Coronary artery (tissue), 2 donors: ENCODE results near the gene CDHR5.
A peak's percentile ranks its signal among the peaks of the same experiment; 100 is the strongest.

Experiments used
- DNase-seq: peaks from one replicate; pipeline ENCODE4 v3.0.0-alpha.2; 2017; ENCODE audit warnings: low spot score
- H3K27ac ChIP-seq, 2 donors: fragments of 200-600 bp; sonication (generic); one replicate each; pipeline ENCODE4 v1.5.1; 2016 to 2019
- H3K4me3 ChIP-seq: fragments of 200-600 bp; sonication (generic); 2 replicates; pipeline ENCODE4 v1.5.1; 2016; ENCODE audit warnings: mild to moderate bottlenecking, moderate library complexity
- TF ChIP-seq, protein P1 (sequence below): fragments of 200-600 bp; sonication (generic); IDR thresholded peaks from one replicate; pipeline ENCODE4 v1.5.1; 2019; ENCODE audit warnings: antibody characterized with exemption

The CDHR5 gene

DNA sequence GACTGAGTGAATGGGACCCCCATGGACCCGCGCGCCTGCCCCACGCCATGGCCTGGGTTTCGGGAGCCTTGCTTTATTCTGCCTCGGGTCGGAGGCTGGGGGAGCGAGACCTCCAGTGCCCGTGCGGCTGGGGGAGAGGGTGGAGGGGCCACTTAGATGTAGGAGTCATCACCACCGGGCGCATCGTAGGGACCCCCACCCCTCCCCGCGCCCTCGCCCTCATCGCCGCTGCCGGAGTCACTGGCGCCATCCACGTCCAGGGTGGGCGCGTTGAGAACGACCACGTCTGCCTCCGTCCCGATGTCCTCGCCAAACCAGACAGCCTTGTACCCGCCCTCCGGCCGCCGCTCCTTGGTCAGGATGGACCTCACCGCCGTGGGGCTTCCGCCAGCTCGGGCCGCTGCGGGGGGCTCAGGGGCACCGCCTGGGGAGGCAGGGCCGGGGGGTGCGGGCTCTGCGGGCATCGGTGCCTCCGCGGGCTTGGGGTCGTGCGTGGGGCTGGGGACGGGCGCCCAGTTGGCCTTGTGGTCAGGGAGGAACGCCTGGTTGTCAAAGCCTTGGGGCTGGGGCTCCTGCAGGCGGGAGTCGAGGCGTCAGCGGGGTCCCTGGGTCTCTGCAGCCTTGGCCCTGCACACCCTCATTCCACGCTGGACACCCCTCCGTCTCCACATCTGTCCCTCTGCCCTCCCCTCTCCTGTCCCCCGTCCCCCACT, 7.4 kb downstream of the CDHR5 start:
- TF ChIP-seq, protein P1, sequence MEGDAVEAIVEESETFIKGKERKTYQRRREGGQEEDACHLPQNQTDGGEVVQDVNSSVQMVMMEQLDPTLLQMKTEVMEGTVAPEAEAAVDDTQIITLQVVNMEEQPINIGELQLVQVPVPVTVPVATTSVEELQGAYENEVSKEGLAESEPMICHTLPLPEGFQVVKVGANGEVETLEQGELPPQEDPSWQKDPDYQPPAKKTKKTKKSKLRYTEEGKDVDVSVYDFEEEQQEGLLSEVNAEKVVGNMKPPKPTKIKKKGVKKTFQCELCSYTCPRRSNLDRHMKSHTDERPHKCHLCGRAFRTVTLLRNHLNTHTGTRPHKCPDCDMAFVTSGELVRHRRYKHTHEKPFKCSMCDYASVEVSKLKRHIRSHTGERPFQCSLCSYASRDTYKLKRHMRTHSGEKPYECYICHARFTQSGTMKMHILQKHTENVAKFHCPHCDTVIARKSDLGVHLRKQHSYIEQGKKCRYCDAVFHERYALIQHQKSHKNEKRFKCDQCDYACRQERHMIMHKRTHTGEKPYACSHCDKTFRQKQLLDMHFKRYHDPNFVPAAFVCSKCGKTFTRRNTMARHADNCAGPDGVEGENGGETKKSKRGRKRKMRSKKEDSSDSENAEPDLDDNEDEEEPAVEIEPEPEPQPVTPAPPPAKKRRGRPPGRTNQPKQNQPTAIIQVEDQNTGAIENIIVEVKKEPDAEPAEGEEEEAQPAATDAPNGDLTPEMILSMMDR, result no peak
- Histone ChIP-seq H3K4me3 (no peak overlapping the region), H3K27ac (no peak overlapping the region)
- no peak for DNase-seq

DNA sequence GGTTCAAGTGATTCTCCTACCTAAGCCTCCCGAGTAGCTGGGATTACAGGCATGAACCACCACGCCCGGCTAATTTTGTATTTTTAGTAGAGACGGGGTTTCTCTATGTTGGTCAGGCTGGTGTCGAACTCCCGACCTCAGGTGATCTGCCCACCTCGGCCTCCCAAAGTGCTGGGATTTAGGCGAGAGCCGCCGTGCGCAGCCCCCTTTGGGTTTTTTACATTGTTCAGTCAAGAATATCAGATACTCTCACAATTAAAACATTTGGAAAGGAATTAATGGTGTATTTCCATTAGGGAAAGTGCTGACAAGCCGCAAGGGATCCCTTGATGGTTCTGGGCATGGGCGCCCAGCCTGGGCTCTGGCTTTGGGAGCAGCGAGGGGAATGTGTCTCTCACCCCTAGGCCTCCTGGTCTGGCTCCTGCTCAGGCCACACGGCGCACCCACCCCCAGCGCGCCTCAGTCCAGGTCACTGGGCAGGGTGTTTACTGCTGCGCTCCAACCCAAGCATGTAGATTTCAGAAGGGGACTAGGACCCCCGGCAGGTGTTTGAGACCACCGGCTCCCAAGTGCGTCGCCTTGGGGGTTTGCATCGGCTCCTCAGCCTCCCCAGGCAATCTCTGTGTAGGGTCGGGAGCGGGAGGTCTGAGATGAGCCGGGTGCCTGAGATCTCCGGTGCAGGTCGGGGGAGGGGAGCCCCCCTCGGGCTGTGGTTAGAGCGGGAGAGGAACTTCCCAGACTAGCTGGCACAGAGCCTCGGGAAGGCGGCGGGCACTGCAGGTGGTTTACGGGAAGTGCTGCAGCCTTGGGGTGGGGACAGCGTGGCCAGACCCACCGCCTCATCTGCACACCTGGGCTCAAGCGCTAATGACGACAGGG, 8.2 kb downstream of the CDHR5 start:
- peak overlapping the region; percentile 84 for H3K4me3 ChIP-seq
- no peak for DNase-seq
- TF ChIP-seq, protein P1, result no peak
- H3K27ac ChIP-seq, result peak overlapping the region; percentile 79 to 92

DNA sequence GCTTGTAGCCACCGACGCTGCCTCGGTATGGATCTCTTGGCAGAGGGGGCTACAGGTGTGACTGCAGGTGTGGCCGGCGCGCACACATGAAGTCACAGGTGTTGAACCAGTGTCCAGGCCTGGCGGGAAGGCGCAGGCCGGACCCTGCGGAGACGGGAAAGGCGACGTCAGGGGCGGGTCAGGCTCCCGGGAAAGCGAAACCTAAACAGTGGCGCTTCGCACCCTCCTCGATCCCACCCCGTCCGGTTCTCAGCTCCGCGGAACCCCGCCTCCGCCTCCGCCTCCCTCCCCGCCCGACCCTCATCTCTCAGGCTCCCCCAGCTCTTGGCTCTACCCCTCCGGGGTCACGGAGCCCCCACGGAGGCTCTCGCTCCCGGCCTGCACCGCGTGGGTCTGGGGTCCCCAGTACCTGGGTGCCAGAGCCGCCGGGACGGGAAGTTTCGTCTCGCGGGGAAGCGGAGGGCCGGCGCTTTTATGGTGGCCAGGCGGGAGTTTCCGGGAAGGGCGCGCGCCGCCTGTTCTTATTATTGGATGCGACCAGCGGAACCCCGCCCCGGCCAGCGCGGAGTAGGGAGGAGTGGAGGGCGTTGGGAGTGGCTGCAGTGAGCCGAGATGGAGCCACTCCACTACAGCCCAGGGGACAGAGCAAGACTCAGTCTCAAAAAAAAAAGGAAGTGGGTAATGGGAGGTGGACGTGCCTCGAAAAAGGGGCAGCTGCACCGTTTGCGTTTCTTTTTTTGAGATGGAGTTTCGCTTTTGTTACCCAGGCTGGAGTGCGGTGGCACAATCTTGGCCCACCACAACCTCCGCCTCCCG, 9.0 kb downstream of the CDHR5 start, which contains the start of gene IRF7:
IRF7 (minus strand) TSS at position 447 of the 816 bp plus-strand sequence. CDS start 586 bp downstream, outside the sequence.
- Histone ChIP-seq H3K27ac (peak within 1 kb of the TSS; percentile 79 to 92), H3K4me3 (peak within 1 kb of the TSS; percentile 84)
- peak; percentile 97 for DNase-seq
- TF ChIP-seq, protein P1, result no peak

DNA sequence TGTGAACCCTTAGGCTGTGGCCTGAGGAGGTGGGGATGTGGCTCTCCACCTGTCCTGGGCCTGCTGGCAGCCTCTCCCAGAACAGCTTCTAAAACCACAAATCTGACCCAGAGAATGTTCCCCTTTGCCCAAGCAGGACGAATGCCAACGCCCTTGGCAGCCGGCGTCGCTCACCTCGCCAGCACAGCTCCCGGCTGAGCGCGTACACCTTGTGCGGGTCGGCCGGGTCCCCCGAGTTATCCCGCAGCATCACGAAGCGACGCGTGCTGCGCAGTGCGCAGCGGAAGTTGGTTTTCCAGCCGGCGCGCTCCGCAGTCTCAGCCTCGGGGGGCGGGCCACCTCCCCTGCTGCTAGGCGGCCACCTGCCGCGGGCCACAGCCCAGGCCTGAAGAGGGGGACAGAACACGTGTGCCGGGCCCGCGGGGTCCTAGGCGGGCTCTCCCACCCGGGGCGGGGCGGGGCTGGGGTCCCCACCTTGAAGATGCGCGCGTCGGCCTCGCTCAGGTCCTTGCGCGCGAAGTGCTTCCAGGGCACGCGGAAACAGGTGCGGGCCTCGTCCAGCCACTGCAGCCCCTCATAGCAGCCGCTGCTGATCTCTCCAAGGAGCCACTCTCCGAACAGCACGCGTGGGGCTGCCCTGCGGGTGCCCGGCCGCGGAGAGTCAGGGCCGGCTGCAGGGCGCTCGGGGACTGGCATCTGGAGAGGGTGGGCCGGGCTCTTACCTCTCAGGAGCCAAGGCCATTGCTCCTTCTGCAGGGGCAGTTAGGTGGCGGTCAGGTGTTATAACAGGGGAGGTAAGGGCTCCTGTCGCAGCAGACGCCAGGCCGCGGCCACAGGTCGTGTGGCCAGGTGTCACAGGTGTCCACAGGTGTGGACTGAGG, 9.9 kb downstream of the CDHR5 start:
- peak overlapping the region; percentile 84 for H3K4me3 ChIP-seq
- DNase-seq, result peak; percentile 73
- TF ChIP-seq, protein P1, result no peak
- peak overlapping the region; percentile 79 to 92 for H3K27ac ChIP-seq

DNA sequence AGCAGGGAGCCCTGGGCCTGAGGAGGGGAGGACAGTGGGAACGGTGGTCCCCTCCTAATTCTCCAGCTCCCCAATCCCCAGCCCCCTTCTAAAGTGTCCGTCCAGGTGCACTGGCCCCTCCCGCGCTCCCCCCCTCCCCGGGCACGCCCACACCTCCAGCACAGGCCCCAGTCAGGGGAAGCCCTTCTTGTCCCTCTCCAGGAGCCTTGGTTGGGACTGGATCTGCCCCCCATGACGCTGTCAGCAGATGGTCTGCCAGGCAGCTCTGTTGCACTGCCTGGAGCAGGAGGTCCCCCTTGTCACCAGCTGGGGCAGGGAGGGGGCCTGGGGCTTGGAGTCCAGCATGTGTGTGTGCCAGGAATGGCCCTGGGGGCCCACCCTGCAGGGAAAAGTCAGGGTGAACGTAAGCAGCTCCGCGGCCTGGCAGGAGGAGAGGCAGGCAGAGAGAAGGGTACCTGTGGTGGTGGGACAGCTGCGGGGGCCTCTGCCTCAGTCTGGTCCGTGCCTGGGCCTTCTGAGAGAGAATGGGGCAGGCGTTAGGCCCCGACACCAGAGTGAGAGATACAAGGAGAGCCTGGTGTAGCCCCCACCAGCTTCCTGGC, 10.6 kb downstream of the CDHR5 start:
- H3K4me3 ChIP-seq, result peak overlapping the region; percentile 84
- DNase-seq, result no peak
- H3K27ac ChIP-seq, result peak overlapping the region in 1 of 2 donors; percentile 92
- TF ChIP-seq, protein P1, result no peak
